Left renal cortex interstitium (tissue), 4 donors: Measurements from ENCODE around the gene BCL2L13. TPM values are rescaled to one million over a fixed set of nuclear protein-coding genes. Genes with fewer than 3 reads are reported as not detected.

Experiments used
- DNase-seq, 4 donors: peaks; one replicate each; pipeline ENCODE4 v3.0.0-alpha.2; 2013; ENCODE audit warnings: low read depth in 4 of 4, low spot score in 2 of 4, missing footprints in 1 of 4
- polyA plus RNA-seq, 4 donors: library from polyadenylated mRNA; unstranded; fragments of 120-200 nt; gene quantifications; one replicate each; pipeline ENCODE4 v1.2.1, GENCODE V29; 2013; ENCODE audit not compliant: insufficient read length in 4 of 4

BCL2L13 gene
- polyA plus RNA-seq, 4 donors: 41.8 to 48.4 (median 46.3) TPM

GRCh38 chr22:17777005-17777716, 138.6 kb downstream of the BCL2L13 start:
- no peak for DNase-seq

GRCh38 chr22:17777717-17778044, 139.1 kb downstream of the BCL2L13 start:
- DNase-seq: no peak

- no peak for DNase-seq
These were observed 139.9 kb downstream of the BCL2L13 start for GRCh38 chr22:17778412-17778976.

GRCh38 chr22:17779286-17780115, 140.9 kb downstream of the BCL2L13 start:
- no peak for DNase-seq

- DNase-seq: no peak
These were observed 141.7 kb downstream of the BCL2L13 start for GRCh38 chr22:17780116-17780740.

Other genes with a start within 250 kb of the BCL2L13 start
- 1 to 10 TPM; 1.2 to 2.0 (median 1.6) TPM for gene SLC25A18, start 75.3 kb upstream of the BCL2L13 start, polyA plus RNA-seq
- gene ATP6V1E1, start 10.0 kb upstream of the BCL2L13 start, polyA plus RNA-seq: 100 to 1,000 TPM; 124 to 160 (median 131) TPM
- 10 to 100 TPM; 16.8 to 25.0 (median 19.9) TPM for gene BID, start 135.7 kb downstream of the BCL2L13 start, polyA plus RNA-seq